GM12892 (cell line): ENCODE data around the gene RAMP1.

Experiments
- POLR2A ChIP-seq: IDR thresholded peaks from 2 replicates; pipeline ENCODE4 v1.6.1; 2011; ENCODE audit warnings: low read depth, low read length, control low read depth
- POLR2AphosphoS5 ChIP-seq: IDR thresholded peaks from 2 replicates; pipeline ENCODE4 v1.6.1; 2011; ENCODE audit warnings: low read depth, low read length, control low read depth

GRCh38 chr2:237835372-237835771 is 24.1 kb upstream of the RAMP1 start:
- TF ChIP-seq POLR2AphosphoS5 (no peak), POLR2A (no peak)
